Measurements from ENCODE around the gene LRIG1.

GRCh38 chr3:66473692-66474091, 27.1 kb downstream of the LRIG1 start:
- TF ChIP-seq CTCF (IDR thresholded peaks at IDR 0.05; ENCODE audit: low read depth, low read length), result no peak
- no peak for TF ChIP-seq EZH2phosphoT487 (IDR thresholded peaks at IDR 0.05; ENCODE audit: low read depth)

All from OCI-LY3 (cell line).